Skeletal muscle tissue (tissue), 4 donors: ENCODE measurements around the gene CUEDC2. TPM values are rescaled to one million over a fixed set of nuclear protein-coding genes. Genes with fewer than 3 reads are reported as not detected.

Experiments
- H3K27ac ChIP-seq: one replicate; pipeline ENCODE4 v1.7.0; 2013; ENCODE audit warnings: mild to moderate bottlenecking, low read depth, low read length, inconsistent platforms
- H3K27me3 ChIP-seq, 3 donors: one replicate each; pipeline ENCODE4 v1.7.0; 2013; ENCODE audit warnings: low read length in 3 of 3; ENCODE audit not compliant: control insufficient read depth in 3 of 3, insufficient read depth in 3 of 3
- H3K36me3 ChIP-seq, 3 donors: one replicate each; pipeline ENCODE4 v1.7.0; 2013; ENCODE audit warnings: low read length in 3 of 3; ENCODE audit not compliant: control insufficient read depth in 3 of 3, insufficient read depth in 3 of 3
- H3K4me1 ChIP-seq, 3 donors: one replicate each; pipeline ENCODE4 v1.7.0; 2013; ENCODE audit warnings: low read length in 3 of 3, mild to moderate bottlenecking in 3 of 3; ENCODE audit not compliant: control insufficient read depth in 3 of 3, insufficient read depth in 3 of 3
- H3K4me3 ChIP-seq, 3 donors: one replicate each; pipeline ENCODE4 v1.7.0; 2013; ENCODE audit warnings: low read length in 3 of 3
- H3K9ac ChIP-seq, 3 donors: one replicate each; pipeline ENCODE4 v1.7.0; 2013; ENCODE audit warnings: low read length in 3 of 3, mild to moderate bottlenecking in 3 of 3, moderate library complexity in 2 of 3, low read depth in 1 of 3
- H3K9me3 ChIP-seq, 3 donors: one replicate each; pipeline ENCODE4 v1.7.0; 2013; ENCODE audit warnings: low read length in 3 of 3; ENCODE audit not compliant: control insufficient read depth in 3 of 3
- total RNA-seq: library from RNA; depleted of rRNA; stranded (reverse); fragments of >200 nt; gene quantifications from one replicate; pipeline ENCODE4 v1.2.3, GENCODE V29; 2014
- donor health status: Osteomylitis.

The CUEDC2 gene
- total RNA-seq, 1 donor from 2014 or later = 31.3 TPM

- Histone ChIP-seq H3K9me3 (no peaks in the 10 kb centered on the region), H3K4me3 (peak overlapping the region in 2 of 3 donors; percentile 69 to 72), H3K36me3 (peaks cover 23 to 31% (median 25%) of the 10 kb centered on the region in 3 donors), H3K27ac (peak overlapping the region; percentile 84), H3K9ac (peak overlapping the region; percentile 57 to 85 (median 78)), H3K4me1 (peaks cover 17 to 36% (median 23%) of the 10 kb centered on the region in 3 donors), H3K27me3 (no peaks in the 10 kb centered on the region)
These were observed 32.3 kb downstream of the CUEDC2 start for GRCh38 chr10:102400076-102400475.

- Histone ChIP-seq H3K9me3 (no peaks in the 10 kb centered on the region), H3K36me3 (peaks cover 23 to 31% (median 25%) of the 10 kb centered on the region in 3 donors), H3K27ac (peak overlapping the region; percentile 84), H3K4me3 (peak overlapping the region; percentile 60 to 72 (median 69)), H3K9ac (peak overlapping the region; percentile 68 to 85 (median 78)), H3K4me1 (peaks cover 21 to 40% (median 27%) of the 10 kb centered on the region in 3 donors), H3K27me3 (no peaks in the 10 kb centered on the region)
These were observed 33.0 kb downstream of the CUEDC2 start for GRCh38 chr10:102399217-102400021.

- peak overlapping the region in 1 of 3 donors; percentile 69 for H3K4me3 ChIP-seq
- peaks cover 23 to 31% (median 25%) of the 10 kb centered on the region in 3 donors for H3K36me3 ChIP-seq
- H3K4me1 ChIP-seq = peaks cover 26 to 40% (median 32%) of the 10 kb centered on the region in 3 donors
- peak overlapping the region in 2 of 3 donors; percentile 78 to 85 for H3K9ac ChIP-seq
- H3K27me3 ChIP-seq = no peaks in the 10 kb centered on the region
- no peaks in the 10 kb centered on the region for H3K9me3 ChIP-seq
- H3K27ac ChIP-seq = peak overlapping the region; percentile 84
These were observed 34.0 kb downstream of the CUEDC2 start for GRCh38 chr10:102398172-102399020.

GRCh38 chr10:102397222-102398171 lies 34.9 kb downstream of the CUEDC2 start:
- Histone ChIP-seq H3K27ac (no peak overlapping the region), H3K27me3 (no peaks in the 10 kb centered on the region), H3K4me3 (no peak overlapping the region), H3K9me3 (no peaks in the 10 kb centered on the region), H3K9ac (no peak overlapping the region), H3K4me1 (peaks cover 26 to 44% (median 33%) of the 10 kb centered on the region in 3 donors), H3K36me3 (peaks cover 23 to 31% (median 25%) of the 10 kb centered on the region in 3 donors)

GRCh38 chr10:102396730-102397151 lies 35.6 kb downstream of the CUEDC2 start:
- H3K9ac ChIP-seq = peak overlapping the region; percentile 76 to 82 (median 79)
- H3K4me1 ChIP-seq = peaks cover 26 to 44% (median 33%) of the 10 kb centered on the region in 3 donors
- H3K4me3 ChIP-seq = peak overlapping the region; percentile 75 to 98 (median 94)

GRCh38 chr10:102396317-102396650 lies 36.1 kb downstream of the CUEDC2 start:
- Histone ChIP-seq H3K9me3 (no peaks in the 10 kb centered on the region), H3K36me3 (peaks cover 18 to 22% (median 18%) of the 10 kb centered on the region in 3 donors), H3K4me3 (peak overlapping the region; percentile 75 to 98 (median 94)), H3K27me3 (no peaks in the 10 kb centered on the region), H3K27ac (peak overlapping the region; percentile 97), H3K9ac (peak overlapping the region; percentile 76 to 82 (median 79)), H3K4me1 (peaks cover 26 to 44% (median 33%) of the 10 kb centered on the region in 3 donors)

More at GRCh38 chr10:102396730-102397151, 35.6 kb downstream of the CUEDC2 start:
- Histone ChIP-seq H3K27me3 (no peaks in the 10 kb centered on the region), H3K27ac (peak overlapping the region; percentile 97), H3K36me3 (peaks cover 21 to 27% (median 23%) of the 10 kb centered on the region in 3 donors), H3K9me3 (no peaks in the 10 kb centered on the region)

- Histone ChIP-seq H3K9me3 (no peaks in the 10 kb centered on the region), H3K4me3 (peak within 1 kb of the TSS; percentile 93 to 98 (median 94)), H3K9ac (peak within 1 kb of the TSS; percentile 82 to 94 (median 83)), H3K4me1 (peaks cover 26 to 44% (median 33%) of the 10 kb centered on the region in 3 donors), H3K27me3 (no peaks in the 10 kb centered on the region), H3K36me3 (peaks cover 13 to 21% (median 13%) of the 10 kb centered on the region in 3 donors), H3K27ac (peak within 1 kb of the TSS; percentile 97)
These were observed 36.7 kb downstream of the CUEDC2 start, which contains the start of gene NFKB2 for GRCh38 chr10:102395400-102396316. TSS of gene NFKB2 (plus strand) at chr10:102395705. CDS start at chr10:102395960, 255 bp downstream.

GRCh38 chr10:102394801-102395399 lies 37.5 kb downstream of the CUEDC2 start:
- Histone ChIP-seq H3K4me1 (peaks cover 23 to 41% (median 31%) of the 10 kb centered on the region in 3 donors), H3K27ac (peak overlapping the region; percentile 97), H3K27me3 (no peaks in the 10 kb centered on the region), H3K9me3 (no peaks in the 10 kb centered on the region), H3K9ac (peak overlapping the region; percentile 61 to 94 (median 83)), H3K36me3 (peaks cover 9 to 14% (median 11%) of the 10 kb centered on the region in 3 donors), H3K4me3 (peak overlapping the region; percentile 93 to 98 (median 94))
